Brain microvascular endothelial cell (primary cell): ENCODE measurements around the gene PRTN3.
"Not testable (repeated sequence)": the region's sequence is repeated elsewhere in the genome, so short reads cannot be mapped to it uniquely, and the experiment has no call there.

Experiments used
- DNase-seq: peaks from one replicate; pipeline ENCODE4 v3.0.0-alpha.2; 2020
- H3K27ac ChIP-seq: fragments of 250-450 bp; sonication (Bioruptor Pico); 2 replicates; pipeline ENCODE4 v1.5.1; 2020; ENCODE audit warnings: mild to moderate bottlenecking, moderate library complexity
- H3K27me3 ChIP-seq: fragments of 250-450 bp; sonication (Bioruptor Pico); replicated peaks from 2 replicates; pipeline ENCODE4 v1.5.1; 2020; ENCODE audit warnings: mild to moderate bottlenecking
- H3K36me3 ChIP-seq: fragments of 250-450 bp; sonication (Bioruptor Pico); replicated peaks from 2 replicates; pipeline ENCODE4 v1.5.1; 2020; ENCODE audit warnings: mild to moderate bottlenecking
- H3K4me3 ChIP-seq: 2 replicates; pipeline ENCODE4 v1.5.1; 2011; ENCODE audit warnings: low read depth, mild to moderate bottlenecking, control low read depth, low read length, moderate library complexity
- in situ Hi-C: cut with HindIII; loops from 2 replicates; pipeline ENCODE4 v1.10.0; 2017; ENCODE audit warnings: low sequenced_read_pairs, low pct_ligation_motif_present
- TF ChIP-seq, protein P1 (sequence below): IDR thresholded peaks from 2 replicates; pipeline ENCODE4 v1.5.1; 2011; ENCODE audit warnings: low read depth, mild to moderate bottlenecking, moderate library complexity, low read length, control low read depth, inconsistent platforms; ENCODE audit errors: missing control alignments

The PRTN3 gene

DNA sequence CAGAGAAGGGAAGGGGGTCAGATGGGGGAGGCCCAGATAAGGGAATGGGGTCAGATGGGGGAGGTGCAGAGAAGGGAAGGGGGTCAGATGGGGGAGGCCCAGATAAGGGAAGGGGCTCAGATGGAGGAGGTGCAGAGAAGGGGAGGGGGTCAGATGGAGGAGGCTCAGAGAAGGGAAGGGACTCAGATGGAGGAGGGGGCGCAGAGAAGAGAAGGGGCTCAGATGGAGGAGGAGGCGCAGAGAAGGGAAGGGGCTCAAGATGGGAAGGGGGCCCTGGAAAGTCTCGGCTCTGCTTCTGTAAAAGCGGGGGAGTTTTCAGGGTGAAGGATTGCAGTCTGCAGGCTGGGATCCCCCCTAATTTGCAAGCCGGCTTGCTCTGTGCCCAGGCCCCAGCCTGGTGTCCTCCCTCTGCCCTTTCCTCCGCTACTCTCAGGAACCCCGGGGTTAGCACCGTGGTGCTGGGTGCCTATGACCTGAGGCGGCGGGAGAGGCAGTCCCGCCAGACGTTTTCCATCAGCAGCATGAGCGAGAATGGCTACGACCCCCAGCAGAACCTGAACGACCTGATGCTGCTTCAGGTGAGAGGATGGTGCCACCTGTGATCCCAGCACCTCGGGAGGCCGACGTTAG is 11.6 kb upstream of the PRTN3 start:
- in situ Hi-C loops = no loop called here
- H3K27ac ChIP-seq = no peak overlapping the region
- no peak overlapping the region for H3K4me3 ChIP-seq
- no peaks in the 10 kb centered on the region for H3K27me3 ChIP-seq
- no peaks in the 10 kb centered on the region for H3K36me3 ChIP-seq
- TF ChIP-seq, protein P1, sequence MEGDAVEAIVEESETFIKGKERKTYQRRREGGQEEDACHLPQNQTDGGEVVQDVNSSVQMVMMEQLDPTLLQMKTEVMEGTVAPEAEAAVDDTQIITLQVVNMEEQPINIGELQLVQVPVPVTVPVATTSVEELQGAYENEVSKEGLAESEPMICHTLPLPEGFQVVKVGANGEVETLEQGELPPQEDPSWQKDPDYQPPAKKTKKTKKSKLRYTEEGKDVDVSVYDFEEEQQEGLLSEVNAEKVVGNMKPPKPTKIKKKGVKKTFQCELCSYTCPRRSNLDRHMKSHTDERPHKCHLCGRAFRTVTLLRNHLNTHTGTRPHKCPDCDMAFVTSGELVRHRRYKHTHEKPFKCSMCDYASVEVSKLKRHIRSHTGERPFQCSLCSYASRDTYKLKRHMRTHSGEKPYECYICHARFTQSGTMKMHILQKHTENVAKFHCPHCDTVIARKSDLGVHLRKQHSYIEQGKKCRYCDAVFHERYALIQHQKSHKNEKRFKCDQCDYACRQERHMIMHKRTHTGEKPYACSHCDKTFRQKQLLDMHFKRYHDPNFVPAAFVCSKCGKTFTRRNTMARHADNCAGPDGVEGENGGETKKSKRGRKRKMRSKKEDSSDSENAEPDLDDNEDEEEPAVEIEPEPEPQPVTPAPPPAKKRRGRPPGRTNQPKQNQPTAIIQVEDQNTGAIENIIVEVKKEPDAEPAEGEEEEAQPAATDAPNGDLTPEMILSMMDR = no peak
- DNase-seq = no peak

DNA sequence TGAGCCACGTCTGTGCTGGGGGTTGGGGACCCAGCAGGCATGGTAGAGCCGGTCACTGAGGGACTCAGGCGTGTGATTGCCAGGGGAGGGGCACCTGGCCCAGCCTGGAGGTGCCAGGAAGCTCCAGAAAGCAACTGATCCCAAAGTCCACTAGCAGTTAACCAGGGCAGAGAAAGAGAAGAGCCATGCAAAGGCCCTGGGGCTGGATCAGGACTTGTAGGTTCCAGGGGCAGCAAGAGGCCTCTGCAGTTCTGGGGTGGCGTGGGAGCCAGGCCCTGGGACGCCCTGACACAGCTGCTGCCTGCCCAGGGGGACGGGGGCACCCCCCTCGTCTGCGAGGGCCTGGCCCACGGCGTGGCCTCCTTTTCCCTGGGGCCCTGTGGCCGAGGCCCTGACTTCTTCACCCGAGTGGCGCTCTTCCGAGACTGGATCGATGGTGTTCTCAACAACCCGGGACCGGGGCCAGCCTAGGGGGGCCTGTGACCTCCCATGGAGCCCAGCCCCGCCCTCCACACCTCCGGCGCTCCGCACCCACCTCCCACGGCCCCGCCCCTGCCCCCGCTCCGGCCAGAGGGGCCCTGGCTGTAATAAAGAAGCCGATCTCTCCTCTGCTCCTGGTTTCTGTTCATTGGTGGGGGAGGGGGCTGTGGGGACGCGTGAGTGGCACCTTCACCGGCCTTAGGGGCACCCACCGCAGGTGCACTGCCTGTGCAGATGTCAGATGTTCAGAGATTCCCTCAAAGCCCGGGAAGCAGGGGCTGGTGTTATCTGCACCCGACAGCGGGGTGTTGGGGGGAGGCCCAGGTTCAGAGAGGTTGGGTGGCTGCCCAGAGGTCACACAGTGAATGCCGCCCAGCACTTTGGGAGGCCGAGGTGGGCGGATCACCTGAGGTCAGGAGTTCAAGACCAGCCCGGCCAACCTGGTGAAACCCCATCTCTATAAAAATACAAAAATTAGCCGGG is 9.1 kb upstream of the PRTN3 start:
- Histone ChIP-seq H3K36me3 (no peaks in the 10 kb centered on the region), H3K27ac (no peak overlapping the region), H3K27me3 (no peaks in the 10 kb centered on the region), H3K4me3 (no peak overlapping the region)
- TF ChIP-seq, protein P1 = no peak
- in situ Hi-C loops = no loop called here
- DNase-seq = no peak

DNA sequence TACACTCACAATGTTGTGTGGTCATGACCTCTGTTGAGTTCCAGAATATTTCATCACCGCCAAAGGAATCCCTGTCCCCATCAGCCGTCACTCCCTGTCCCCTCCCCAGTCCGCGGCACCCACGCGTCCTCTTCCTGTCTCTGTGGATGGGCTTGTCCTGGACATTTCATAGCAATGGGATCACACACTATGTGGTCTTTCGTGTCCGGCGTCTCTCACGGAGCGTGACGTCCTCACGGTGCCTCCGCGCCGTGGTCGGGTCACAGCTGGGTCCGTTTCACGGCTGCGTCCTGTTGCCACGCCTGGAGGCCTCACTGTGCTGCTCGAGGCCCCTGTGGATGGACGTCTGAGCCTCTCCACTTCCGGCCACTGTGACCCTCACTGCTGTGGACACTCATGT is 6.6 kb upstream of the PRTN3 start:
- no peaks in the 10 kb centered on the region for H3K36me3 ChIP-seq
- DNase-seq = no peak
- H3K4me3 ChIP-seq = no peak overlapping the region
- H3K27me3 ChIP-seq = no peaks in the 10 kb centered on the region
- TF ChIP-seq, protein P1 = no peak
- no peak overlapping the region for H3K27ac ChIP-seq
- in situ Hi-C loops = no loop called here

DNA sequence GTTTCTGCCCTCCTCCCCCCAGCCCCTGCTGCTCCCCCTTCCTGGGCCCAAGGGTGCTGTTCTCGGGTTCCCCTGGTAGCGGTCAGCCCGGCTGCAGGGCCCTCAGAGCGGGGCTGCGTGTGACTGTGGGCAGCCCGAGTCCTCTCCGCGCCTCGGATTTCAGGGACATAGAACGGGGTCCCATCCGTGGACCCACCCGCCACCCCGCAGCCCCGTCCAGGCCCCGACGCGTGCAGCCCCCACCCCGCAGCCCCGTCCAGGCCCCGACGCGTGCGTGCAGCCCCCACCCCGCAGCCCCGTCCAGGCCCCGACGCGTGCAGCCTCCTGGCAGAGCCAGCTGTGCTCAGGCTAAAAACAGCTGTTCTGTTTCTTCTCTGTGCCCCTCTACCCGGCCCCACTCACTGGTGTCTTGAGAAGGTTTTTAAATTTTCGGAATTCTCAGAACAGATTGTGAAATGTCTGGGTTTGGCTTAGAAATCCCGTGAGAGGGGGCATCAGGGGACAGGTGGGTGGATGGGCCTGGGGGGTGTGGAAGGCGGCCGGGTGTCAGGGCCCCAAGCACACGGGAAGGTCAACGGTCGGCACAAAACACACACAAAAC is 5.5 kb upstream of the PRTN3 start:
- in situ Hi-C loops = no loop called here
- Histone ChIP-seq H3K36me3 (no peaks in the 10 kb centered on the region), H3K4me3 (no peak overlapping the region), H3K27me3 (no peaks in the 10 kb centered on the region), H3K27ac (no peak overlapping the region)
- TF ChIP-seq, protein P1 = no peak
- DNase-seq = no peak

DNA sequence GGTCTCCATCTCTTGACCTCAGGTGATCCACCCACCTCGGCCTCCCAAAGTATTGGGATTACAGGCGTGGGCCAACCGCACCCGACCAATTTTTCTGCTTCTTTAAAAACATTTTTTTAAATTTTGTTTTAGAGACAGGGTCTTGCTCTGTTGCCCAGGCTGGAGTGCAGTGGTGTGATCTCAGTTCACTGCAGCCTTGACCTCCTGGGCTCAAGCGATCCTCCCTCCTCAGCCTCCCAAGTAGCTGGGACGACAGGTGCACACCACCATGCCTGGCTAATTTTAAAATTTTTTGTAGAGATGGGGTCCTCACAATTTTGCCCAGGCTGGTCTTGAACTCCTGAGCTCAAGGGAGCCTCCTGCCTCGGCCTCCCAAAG is 2.0 kb downstream of the PRTN3 start:
- H3K36me3 ChIP-seq, H3K4me3 ChIP-seq, DNase-seq, H3K27ac ChIP-seq, in situ Hi-C loops: not testable (repeated sequence)
- H3K27me3 ChIP-seq = peaks cover 34% of the 10 kb centered on the region

DNA sequence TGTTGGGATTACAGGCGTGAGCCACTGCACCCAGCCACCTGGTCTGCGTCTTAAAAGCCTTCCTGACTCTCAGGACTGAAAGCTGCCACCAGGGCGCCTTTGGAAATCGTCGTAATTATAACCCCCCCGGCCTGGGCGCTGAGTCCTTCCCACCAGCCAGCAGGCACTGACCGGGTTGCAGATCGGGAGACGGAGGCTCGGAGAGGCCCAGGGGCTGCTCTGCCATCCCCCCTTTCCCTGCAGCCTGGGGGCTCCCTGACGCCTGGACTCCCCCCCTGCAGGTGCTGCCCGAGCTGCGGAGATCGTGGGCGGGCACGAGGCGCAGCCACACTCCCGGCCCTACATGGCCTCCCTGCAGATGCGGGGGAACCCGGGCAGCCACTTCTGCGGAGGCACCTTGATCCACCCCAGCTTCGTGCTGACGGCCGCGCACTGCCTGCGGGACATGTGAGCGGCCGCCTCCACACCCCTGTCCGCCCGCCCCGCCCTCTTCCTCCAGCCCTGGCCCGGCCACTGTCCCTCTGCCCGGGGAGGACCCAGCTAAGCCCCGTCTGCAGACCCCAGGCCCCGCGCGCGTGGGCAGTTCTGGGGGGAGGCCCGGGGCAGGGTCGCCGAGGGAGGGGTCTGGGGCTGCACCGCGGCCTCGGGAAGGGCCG is 2.5 kb downstream of the PRTN3 start:
- Histone ChIP-seq H3K27me3 (peaks cover 37% of the 10 kb centered on the region), H3K4me3 (no peak overlapping the region), H3K36me3 (no peaks in the 10 kb centered on the region), H3K27ac (no peak overlapping the region)
- DNase-seq = no peak
- in situ Hi-C loops = no loop called here
- TF ChIP-seq, protein P1 = peak; percentile 33
